GM12878 (cell line): Measurements from ENCODE around the gene RNASEH2B. TPM values are rescaled to one million over a fixed set of nuclear protein-coding genes. Genes with fewer than 3 reads are reported as not detected.

Experiments used
- ATAC-seq: fragments of 200-7000 bp; cut with Tn5 transposase; 3 replicates; pipeline ENCODE4 v1.9.1; 2020; ENCODE audit warnings: mild to moderate bottlenecking, moderate library complexity
- BruUV-seq: library from RNA; stranded (reverse); fragments of 400-500 nt; replicated peaks from 2 replicates; lab custom pipeline; 2021; lab: Mats Ljungman, UMichigan
- CTCF ChIA-PET: fragments of 300-600 bp; sonication (Branson Sonifier 250); formaldehyde crosslinking; extraction: SDS; loops from one replicate; lab custom pipeline; 2021; ENCODE audit warnings: inconsistent platforms; lab: Yijun Ruan, JAX
- POLR2A ChIA-PET: fragments of 350-600 bp; formaldehyde crosslinking; extraction: SDS; loops from one replicate; lab custom pipeline; 2021; ENCODE audit warnings: inconsistent platforms; lab: Charles Lee
- RAD21 ChIA-PET: fragments of 300-600 bp; sonication (Branson Sonifier 250); formaldehyde crosslinking; loops from one replicate; lab custom pipeline; 2023; ENCODE audit warnings: antibody characterized with exemption; ENCODE audit not compliant: unreplicated experiment; lab: Charles Lee
- SMC1A ChIA-PET: fragments of 300-600 bp; sonication (Branson Sonifier 250); formaldehyde crosslinking; loops from one replicate; lab custom pipeline; 2023; ENCODE audit not compliant: unreplicated experiment, uncharacterized antibody; lab: Charles Lee
- DNase-seq: peaks from one replicate; pipeline ENCODE4 v3.0.0-alpha.2; 2011; ENCODE audit warnings: low read depth, low spot score
- FAIRE-seq: peaks from 3 replicates; lab custom pipeline; 2011; peaks lifted over from hg19 to GRCh38; lab: Jason Lieb, UNC
- H2AFZ ChIP-seq: 2 replicates; pipeline ENCODE4 v1.6.0; 2011; ENCODE audit warnings: low read depth, low read length, control low read depth; ENCODE audit not compliant: control insufficient read depth
- H3K27ac ChIP-seq: 2 replicates; pipeline ENCODE4 v1.5.1; 2011; ENCODE audit warnings: control low read depth; ENCODE audit not compliant: control insufficient read depth, insufficient read depth
- H3K27me3 ChIP-seq, 2 experiments: replicated peaks in 1 of 2; 2 replicates each; pipeline versions ENCODE4 v1.6.0 to v1.6.1; 2011; ENCODE audit warnings: low read length in 1 of 2; ENCODE audit not compliant: control insufficient read depth in 2 of 2, insufficient read depth in 2 of 2
- H3K36me3 ChIP-seq, 2 experiments: 2 replicates each; pipeline ENCODE4 v1.5.1; 2011; ENCODE audit warnings: low read length in 1 of 2; ENCODE audit not compliant: control insufficient read depth in 2 of 2, insufficient read depth in 2 of 2
- H3K4me1 ChIP-seq: 2 replicates; pipeline ENCODE4 v1.6.1; 2011; ENCODE audit warnings: mild to moderate bottlenecking, low read length, moderate library complexity, mixed read lengths; ENCODE audit not compliant: control insufficient read depth, insufficient read depth
- H3K4me2 ChIP-seq: 2 replicates; pipeline ENCODE4 v1.6.0; 2011; ENCODE audit warnings: control low read depth; ENCODE audit not compliant: control insufficient read depth, insufficient read depth
- H3K4me3 ChIP-seq: fragments of 200-600 bp; sonication (generic); 2 replicates; pipeline ENCODE4 v1.5.1; 2016
- H3K79me2 ChIP-seq: 2 replicates; pipeline ENCODE4 v1.6.0; 2011; ENCODE audit warnings: low read length; ENCODE audit not compliant: control insufficient read depth, insufficient read depth
- H3K9ac ChIP-seq: 2 replicates; pipeline ENCODE4 v1.8.0; 2011; ENCODE audit warnings: low read length, control low read depth, mixed read lengths; ENCODE audit not compliant: control insufficient read depth, insufficient read depth
- H3K9me3 ChIP-seq: replicated peaks from 3 replicates; pipeline ENCODE4 v1.5.1; 2011; ENCODE audit warnings: mild to moderate bottlenecking, low read length; ENCODE audit not compliant: control insufficient read depth, insufficient read depth
- H4K20me1 ChIP-seq: 2 replicates; pipeline ENCODE4 v1.6.0; 2011; ENCODE audit not compliant: control insufficient read depth, insufficient read depth
- ATF3 ChIP-seq: IDR thresholded peaks from 2 replicates; pipeline ENCODE4 v1.6.1; 2011; ENCODE audit warnings: low read depth, mild to moderate bottlenecking, low read length, moderate library complexity, borderline replicate concordance; ENCODE audit errors: extremely low read depth
- EP300 ChIP-seq, 2 experiments: fragments of 150-350 bp in 1 of 2; IDR thresholded peaks; 2 replicates each; pipeline ENCODE4 v1.6.1; 2011 to 2012; ENCODE audit warnings: low read depth in 2 of 2, low read length in 2 of 2, borderline replicate concordance in 1 of 2, improper control_type of control experiment in 1 of 2, inconsistent platforms in 1 of 2; ENCODE audit not compliant: control insufficient read depth in 1 of 2
- FOS ChIP-seq: IDR thresholded peaks from 3 replicates; pipeline ENCODE4 v1.6.1; 2011; ENCODE audit warnings: borderline replicate concordance; ENCODE audit not compliant: insufficient read length; ENCODE audit errors: extremely low read depth
- MEF2A ChIP-seq: IDR thresholded peaks from 2 replicates; pipeline ENCODE4 v1.6.1; 2011; ENCODE audit warnings: low read depth, mild to moderate bottlenecking, low read length, moderate library complexity; ENCODE audit not compliant: insufficient read depth
- NR2C1 ChIP-seq: fragments of 450-650 bp; IDR thresholded peaks from 2 replicates; pipeline ENCODE4 v1.6.1; 2017; ENCODE audit warnings: antibody characterized with exemption, mild to moderate bottlenecking, moderate library complexity
- PAX5 ChIP-seq: IDR thresholded peaks from 2 replicates; pipeline ENCODE4 v1.6.1; 2011; ENCODE audit warnings: low read depth, low read length, borderline replicate concordance
- RAD21 ChIP-seq: IDR thresholded peaks from 2 replicates; pipeline ENCODE4 v1.6.1; 2011; ENCODE audit warnings: mild to moderate bottlenecking, low read depth, low read length, moderate library complexity; ENCODE audit not compliant: insufficient read depth
- SPI1 ChIP-seq: IDR thresholded peaks from 2 replicates; pipeline ENCODE4 v1.6.1; 2011; ENCODE audit warnings: low read depth, mild to moderate bottlenecking, low read length, moderate library complexity, borderline replicate concordance; ENCODE audit not compliant: insufficient read depth
- STAT1 ChIP-seq: fragments of 450-650 bp; conservative IDR thresholded peaks from 2 replicates; pipeline ENCODE4 v1.6.1; 2014; ENCODE audit warnings: antibody characterized with exemption, mild to moderate bottlenecking
- YY1 ChIP-seq: IDR thresholded peaks from 2 replicates; pipeline ENCODE4 v1.6.1; 2011; ENCODE audit warnings: low read depth, mild to moderate bottlenecking, low read length
- ZNF24 ChIP-seq: fragments of 450-650 bp; IDR thresholded peaks from 2 replicates; pipeline ENCODE4 v1.6.1; 2017; ENCODE audit warnings: antibody characterized with exemption, mild to moderate bottlenecking
- ZNF384 ChIP-seq: IDR thresholded peaks from 2 replicates; pipeline ENCODE4 v1.6.1; 2012; ENCODE audit warnings: low read depth, mild to moderate bottlenecking, low read length, improper control_type of control experiment, borderline replicate concordance
- ZZZ3 ChIP-seq: IDR thresholded peaks from 2 replicates; pipeline ENCODE4 v1.6.1; 2011; ENCODE audit warnings: low read depth; ENCODE audit not compliant: control insufficient read depth, insufficient read length
- WGBS: methylation state at CpG from one replicate; pipeline ENCODE4 v1.1.6; 2016; ENCODE audit warnings: low lambda C conversion rate; ENCODE audit not compliant: insufficient replicate concordance, insufficient coverage; ENCODE audit errors: missing lambda C conversion rate; 5-methylcytosine and 5-hydroxymethylcytosine counted together
- in situ Hi-C: fragments of 300-500 bp; cut with MboI; formaldehyde crosslinking; loops from 9 replicates; pipeline ENCODE4 v1.14.3; 2018; ENCODE audit warnings: mixed read lengths
- intact Hi-C: fragments of 100-400 bp; cut with micrococcal nuclease; formaldehyde crosslinking; loops from one replicate; pipeline ENCODE4 v1.14.2; 2022; ENCODE audit not compliant: unreplicated experiment
- polyA plus RNA-seq, 11 experiments: library from polyadenylated mRNA; depleted of rRNA in 4 of 11; unstranded in 6 of 11; stranded (reverse) in 5 of 11; fragments of >200 nt; fragmentation: Nextera tagmentation in 4 of 11; fragmentation: Illumina TruSeq in 1 of 11; extraction: Ambion mirVana in 4 of 11; extraction: Trizol in 1 of 11; gene quantifications; 1 replicate in 1 of 11; 2 replicates in 10 of 11; pipeline versions ENCODE4 v1.2.1 to v1.2.3, GENCODE V29; 2011 to 2016; ENCODE audit warnings: inconsistent platforms in 2 of 11, missing spikeins in 2 of 11, low read depth in 1 of 11
- total RNA-seq, 4 experiments: library from RNA; depleted of rRNA in 3 of 4; stranded (reverse); fragments of >200 nt in 3 of 4; fragmentation: Illumina TruSeq in 1 of 4; extraction: Trizol in 1 of 4; gene quantifications; 2 replicates each; pipeline versions ENCODE4 v1.2.1 to v1.2.3, GENCODE V29; 2013 to 2021
- TF ChIP-seq, protein P1 (sequence below): IDR thresholded peaks from 2 replicates; pipeline ENCODE4 v1.6.1; 2011; ENCODE audit warnings: low read depth, low read length, improper control_type of control experiment, borderline replicate concordance
- TF ChIP-seq, protein P2 (sequence below): fragments of 450-650 bp; IDR thresholded peaks from 2 replicates; pipeline ENCODE4 v1.6.1; 2016; ENCODE audit warnings: mild to moderate bottlenecking
- TF ChIP-seq, protein P3 (sequence below): IDR thresholded peaks from 2 replicates; pipeline ENCODE4 v1.6.1; 2012; ENCODE audit warnings: mild to moderate bottlenecking, low read depth, low read length

The RNASEH2B gene
- total and polyA plus RNA-seq, 10 of the 15 experiments (the other 5 are each of a cell fraction or from before 2014, with no cell fraction given), result 64.9 to 148 (median 97.3) TPM

GRCh38 chr13:51002736-51003135, 93.1 kb downstream of the RNASEH2B start:
- in situ Hi-C loops, result no loop called here
- Histone ChIP-seq H3K4me1 (no peaks in the 10 kb centered on the region), H3K36me3 (no peaks in the 10 kb centered on the region), H3K27me3 (peaks cover 0 to 2% of the 10 kb centered on the region in 2 experiments; a peak in 2 of 4 replicates), H3K27ac (no peak overlapping the region), H2AFZ (no peak overlapping the region), H3K9ac (no peak overlapping the region), H3K4me2 (no peak overlapping the region), H3K4me3 (no peak overlapping the region), H4K20me1 (no peaks in the 10 kb centered on the region; the same call in 1 of the 2 replicates), H3K79me2 (no peaks in the 10 kb centered on the region), H3K9me3 (no peaks in the 10 kb centered on the region)
- DNase-seq (no peak), FAIRE-seq (no peak), ATAC-seq (no peak)
- intact Hi-C loops, result no loop called here
- no TSS peak for BruUV-seq
- SMC1A ChIA-PET, result no interaction called here
- POLR2A ChIA-PET, result no interaction called here
- RAD21 ChIA-PET, result no interaction called here
- TF ChIP-seq ATF3 (no peak), PAX5 (no peak), EP300 (IDR thresholded peaks at IDR 0.05; ENCODE audit: borderline replicate concordance in 1 of 2, control insufficient read depth in 1 of 2, low read depth in 2 of 2, low read length in 2 of 2) (no peak), FOS (no peak), STAT1 (no peak), RAD21 (no peak), NR2C1 (no peak), MEF2A (no peak), ZZZ3 (no peak), YY1 (no peak), ZNF24 (no peak), ZNF384 (no peak), SPI1 (no peak)
- TF ChIP-seq, protein P1, sequence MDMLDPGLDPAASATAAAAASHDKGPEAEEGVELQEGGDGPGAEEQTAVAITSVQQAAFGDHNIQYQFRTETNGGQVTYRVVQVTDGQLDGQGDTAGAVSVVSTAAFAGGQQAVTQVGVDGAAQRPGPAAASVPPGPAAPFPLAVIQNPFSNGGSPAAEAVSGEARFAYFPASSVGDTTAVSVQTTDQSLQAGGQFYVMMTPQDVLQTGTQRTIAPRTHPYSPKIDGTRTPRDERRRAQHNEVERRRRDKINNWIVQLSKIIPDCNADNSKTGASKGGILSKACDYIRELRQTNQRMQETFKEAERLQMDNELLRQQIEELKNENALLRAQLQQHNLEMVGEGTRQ, result no peak
- TF ChIP-seq, protein P2, sequence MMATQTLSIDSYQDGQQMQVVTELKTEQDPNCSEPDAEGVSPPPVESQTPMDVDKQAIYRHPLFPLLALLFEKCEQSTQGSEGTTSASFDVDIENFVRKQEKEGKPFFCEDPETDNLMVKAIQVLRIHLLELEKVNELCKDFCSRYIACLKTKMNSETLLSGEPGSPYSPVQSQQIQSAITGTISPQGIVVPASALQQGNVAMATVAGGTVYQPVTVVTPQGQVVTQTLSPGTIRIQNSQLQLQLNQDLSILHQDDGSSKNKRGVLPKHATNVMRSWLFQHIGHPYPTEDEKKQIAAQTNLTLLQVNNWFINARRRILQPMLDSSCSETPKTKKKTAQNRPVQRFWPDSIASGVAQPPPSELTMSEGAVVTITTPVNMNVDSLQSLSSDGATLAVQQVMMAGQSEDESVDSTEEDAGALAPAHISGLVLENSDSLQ, result no peak
- TF ChIP-seq, protein P3, sequence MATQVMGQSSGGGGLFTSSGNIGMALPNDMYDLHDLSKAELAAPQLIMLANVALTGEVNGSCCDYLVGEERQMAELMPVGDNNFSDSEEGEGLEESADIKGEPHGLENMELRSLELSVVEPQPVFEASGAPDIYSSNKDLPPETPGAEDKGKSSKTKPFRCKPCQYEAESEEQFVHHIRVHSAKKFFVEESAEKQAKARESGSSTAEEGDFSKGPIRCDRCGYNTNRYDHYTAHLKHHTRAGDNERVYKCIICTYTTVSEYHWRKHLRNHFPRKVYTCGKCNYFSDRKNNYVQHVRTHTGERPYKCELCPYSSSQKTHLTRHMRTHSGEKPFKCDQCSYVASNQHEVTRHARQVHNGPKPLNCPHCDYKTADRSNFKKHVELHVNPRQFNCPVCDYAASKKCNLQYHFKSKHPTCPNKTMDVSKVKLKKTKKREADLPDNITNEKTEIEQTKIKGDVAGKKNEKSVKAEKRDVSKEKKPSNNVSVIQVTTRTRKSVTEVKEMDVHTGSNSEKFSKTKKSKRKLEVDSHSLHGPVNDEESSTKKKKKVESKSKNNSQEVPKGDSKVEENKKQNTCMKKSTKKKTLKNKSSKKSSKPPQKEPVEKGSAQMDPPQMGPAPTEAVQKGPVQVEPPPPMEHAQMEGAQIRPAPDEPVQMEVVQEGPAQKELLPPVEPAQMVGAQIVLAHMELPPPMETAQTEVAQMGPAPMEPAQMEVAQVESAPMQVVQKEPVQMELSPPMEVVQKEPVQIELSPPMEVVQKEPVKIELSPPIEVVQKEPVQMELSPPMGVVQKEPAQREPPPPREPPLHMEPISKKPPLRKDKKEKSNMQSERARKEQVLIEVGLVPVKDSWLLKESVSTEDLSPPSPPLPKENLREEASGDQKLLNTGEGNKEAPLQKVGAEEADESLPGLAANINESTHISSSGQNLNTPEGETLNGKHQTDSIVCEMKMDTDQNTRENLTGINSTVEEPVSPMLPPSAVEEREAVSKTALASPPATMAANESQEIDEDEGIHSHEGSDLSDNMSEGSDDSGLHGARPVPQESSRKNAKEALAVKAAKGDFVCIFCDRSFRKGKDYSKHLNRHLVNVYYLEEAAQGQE, result no peak
- CTCF ChIA-PET, result no interaction called here
- WGBS, result 0% methylated on average over 1 of the region's 1 CpG
